HL-60 (cell line): Measurements from ENCODE around the gene PXK.

ENCODE experiments used
- CTCF ChIP-seq: IDR thresholded peaks from one replicate; pipeline ENCODE4 v1.5.1; 2011; ENCODE audit warnings: low read length, control low read depth, inconsistent platforms; ENCODE audit not compliant: insufficient read depth
- POLR2AphosphoS5 ChIP-seq: IDR thresholded peaks from 2 replicates; pipeline ENCODE4 v1.6.1; 2012; ENCODE audit warnings: low read depth

DNA sequence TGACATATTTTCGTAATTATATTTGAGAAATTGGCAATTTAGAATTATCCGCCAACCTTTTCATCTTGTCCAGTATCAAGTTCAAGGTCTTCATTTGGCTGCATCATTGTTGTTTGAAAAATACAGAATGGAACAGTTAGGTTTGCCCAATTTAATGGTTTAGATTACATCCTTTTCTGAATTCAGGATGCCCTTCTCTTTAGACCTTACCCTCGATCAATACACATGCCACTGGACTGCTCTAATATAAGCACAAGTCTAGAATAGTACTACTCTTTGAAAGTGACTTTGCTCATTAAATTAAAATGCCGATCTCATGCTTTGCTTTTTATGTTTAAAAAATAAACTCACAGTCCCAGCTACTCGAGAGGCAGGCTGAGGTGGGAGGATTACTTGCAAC lies 44.5 kb downstream of the PXK start:
- TF ChIP-seq CTCF (no peak), POLR2AphosphoS5 (no peak)
